Lung (tissue), 12 donors: ENCODE data around the gene PUDP. TPM values are rescaled to one million over a fixed set of nuclear protein-coding genes. Genes with fewer than 3 reads are reported as not detected.

Source experiments
- ATAC-seq: fragments of 200-7000 bp; cut with Tn5 transposase; one replicate; pipeline ENCODE4 v1.9.1; 2020; ENCODE audit warnings: moderate number of reproducible peaks; ENCODE audit not compliant: insufficient read depth, low FRiP score
- DNase-seq, 3 donors: peaks; one replicate each; pipeline ENCODE4 v3.0.0-alpha.2; 2013 to 2017
- H3K27ac ChIP-seq, 2 donors: one replicate each; pipeline ENCODE4 v1.5.1; 2013; ENCODE audit warnings: mild to moderate bottlenecking in 2 of 2, moderate library complexity in 2 of 2, control low read depth in 1 of 2, inconsistent platforms in 1 of 2, low read depth in 1 of 2, low read length in 1 of 2
- H3K27me3 ChIP-seq, 3 donors: one replicate each; pipeline ENCODE4 v1.5.1; 2013; ENCODE audit warnings: low read length in 2 of 3; ENCODE audit not compliant: control insufficient read depth in 3 of 3, insufficient read depth in 3 of 3
- H3K36me3 ChIP-seq, 4 donors: one replicate each; pipeline ENCODE4 v1.5.1; 2013; ENCODE audit warnings: low read length in 4 of 4, mild to moderate bottlenecking in 1 of 4, moderate library complexity in 1 of 4; ENCODE audit not compliant: control insufficient read depth in 4 of 4, insufficient read depth in 4 of 4
- H3K4me1 ChIP-seq, 5 donors: one replicate each; pipeline ENCODE4 v1.5.1; 2013; ENCODE audit warnings: low read length in 5 of 5, mild to moderate bottlenecking in 2 of 5, moderate library complexity in 1 of 5; ENCODE audit not compliant: control insufficient read depth in 5 of 5, insufficient read depth in 5 of 5
- H3K4me3 ChIP-seq: one replicate; pipeline ENCODE4 v1.5.1; 2013; ENCODE audit warnings: mild to moderate bottlenecking, control low read depth, moderate library complexity
- H3K9ac ChIP-seq, 2 donors: one replicate each; pipeline ENCODE4 v1.5.1; 2013; ENCODE audit warnings: low read length in 2 of 2, control low read depth in 1 of 2; ENCODE audit not compliant: insufficient read depth in 1 of 2
- H3K9me3 ChIP-seq, 4 donors: one replicate each; pipeline ENCODE4 v1.5.1; 2013; ENCODE audit warnings: low read length in 3 of 4, mild to moderate bottlenecking in 1 of 4, moderate library complexity in 1 of 4; ENCODE audit not compliant: control insufficient read depth in 4 of 4, insufficient read depth in 3 of 4
- WGBS, 2 donors: extraction: QIAGEN DNeasy Blood & Tissue Kit; methylation state at CpG; one replicate each; pipeline ENCODE4 v1.1.7; 2013; 5-methylcytosine and 5-hydroxymethylcytosine counted together
- polyA plus RNA-seq, 2 donors: library from polyadenylated mRNA; stranded (reverse); fragments of 200-250 nt; gene quantifications; one replicate each; pipeline ENCODE4 v1.2.1, GENCODE V29; 2013
- total RNA-seq, 2 donors: library from RNA; depleted of rRNA in 1 of 2; stranded (reverse); fragments of >200 nt in 1 of 2; gene quantifications; one replicate each; pipeline ENCODE4 v1.2.1, GENCODE V29; 2014 to 2021
- TF ChIP-seq, protein P1 (sequence below): IDR thresholded peaks from 2 replicates; pipeline ENCODE4 v1.5.1; 2012; ENCODE audit warnings: mild to moderate bottlenecking; ENCODE audit errors: control extremely low read depth, extremely low read depth
- donor health status: control.
- donor health status: control.
- donor health status: Bipolar disorder and iron deficiency.
- donor health status: healthy.
- donor health status: DM: yes; HTN: yes; CAD: no.

Gene PUDP
- total and polyA plus RNA-seq, 4 donors = 12.1 to 24.5 (median 15.0) TPM

DNA sequence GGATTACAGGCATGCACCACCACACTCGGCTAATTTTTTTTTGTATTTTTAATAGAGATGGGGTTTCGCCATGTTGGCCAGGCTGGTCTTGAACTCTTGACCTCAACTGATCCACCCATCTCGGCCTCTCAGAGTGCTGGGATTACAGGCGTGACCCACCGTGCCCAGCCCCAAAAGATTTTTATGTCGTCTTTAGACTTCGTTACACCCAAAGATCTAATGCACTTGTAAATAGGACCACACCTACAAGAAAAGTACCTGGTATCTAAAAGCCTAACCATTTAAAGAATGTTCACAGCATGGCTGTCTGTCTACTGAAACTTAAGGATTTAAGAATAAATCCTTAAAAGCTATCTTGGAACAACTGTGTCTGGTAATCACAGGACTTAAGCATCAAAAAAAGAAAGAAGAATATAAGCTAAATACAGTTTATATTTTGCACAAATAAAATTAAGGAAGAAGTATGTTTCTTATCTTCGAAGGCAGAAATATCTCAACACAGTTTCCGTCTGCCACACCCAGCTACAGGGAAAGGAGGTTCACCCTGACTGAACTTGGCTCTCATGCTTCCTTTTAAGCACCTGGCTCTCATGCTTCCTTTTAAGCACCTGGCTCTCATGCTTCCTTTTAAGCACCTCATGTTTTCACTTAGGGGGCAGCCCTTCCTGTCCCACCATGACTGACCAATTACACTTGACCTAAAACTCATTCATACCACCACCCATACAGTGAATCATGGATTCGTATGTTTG, 92.4 kb downstream of the PUDP start:
- peak overlapping the region in 1 of 2 donors; percentile 61 for H3K27ac ChIP-seq
- TF ChIP-seq, protein P1, sequence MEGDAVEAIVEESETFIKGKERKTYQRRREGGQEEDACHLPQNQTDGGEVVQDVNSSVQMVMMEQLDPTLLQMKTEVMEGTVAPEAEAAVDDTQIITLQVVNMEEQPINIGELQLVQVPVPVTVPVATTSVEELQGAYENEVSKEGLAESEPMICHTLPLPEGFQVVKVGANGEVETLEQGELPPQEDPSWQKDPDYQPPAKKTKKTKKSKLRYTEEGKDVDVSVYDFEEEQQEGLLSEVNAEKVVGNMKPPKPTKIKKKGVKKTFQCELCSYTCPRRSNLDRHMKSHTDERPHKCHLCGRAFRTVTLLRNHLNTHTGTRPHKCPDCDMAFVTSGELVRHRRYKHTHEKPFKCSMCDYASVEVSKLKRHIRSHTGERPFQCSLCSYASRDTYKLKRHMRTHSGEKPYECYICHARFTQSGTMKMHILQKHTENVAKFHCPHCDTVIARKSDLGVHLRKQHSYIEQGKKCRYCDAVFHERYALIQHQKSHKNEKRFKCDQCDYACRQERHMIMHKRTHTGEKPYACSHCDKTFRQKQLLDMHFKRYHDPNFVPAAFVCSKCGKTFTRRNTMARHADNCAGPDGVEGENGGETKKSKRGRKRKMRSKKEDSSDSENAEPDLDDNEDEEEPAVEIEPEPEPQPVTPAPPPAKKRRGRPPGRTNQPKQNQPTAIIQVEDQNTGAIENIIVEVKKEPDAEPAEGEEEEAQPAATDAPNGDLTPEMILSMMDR = no peak
- no peak overlapping the region for H3K9ac ChIP-seq
- DNase-seq (no peak), ATAC-seq (peak; percentile 51)
- WGBS, 2 donors = 72 to 80% methylated on average over 10 of the region's 10 CpGs
- no peaks in the 10 kb centered on the region for H3K27me3 ChIP-seq
- peaks cover 0 to 23% (median 0%) of the 10 kb centered on the region in 4 donors for H3K36me3 ChIP-seq
- peaks cover 0 to 2% (median 0%) of the 10 kb centered on the region in 5 donors for H3K4me1 ChIP-seq
- H3K4me3 ChIP-seq = no peak overlapping the region
- peaks cover 0 to 2% (median 0%) of the 10 kb centered on the region in 4 donors for H3K9me3 ChIP-seq

DNA sequence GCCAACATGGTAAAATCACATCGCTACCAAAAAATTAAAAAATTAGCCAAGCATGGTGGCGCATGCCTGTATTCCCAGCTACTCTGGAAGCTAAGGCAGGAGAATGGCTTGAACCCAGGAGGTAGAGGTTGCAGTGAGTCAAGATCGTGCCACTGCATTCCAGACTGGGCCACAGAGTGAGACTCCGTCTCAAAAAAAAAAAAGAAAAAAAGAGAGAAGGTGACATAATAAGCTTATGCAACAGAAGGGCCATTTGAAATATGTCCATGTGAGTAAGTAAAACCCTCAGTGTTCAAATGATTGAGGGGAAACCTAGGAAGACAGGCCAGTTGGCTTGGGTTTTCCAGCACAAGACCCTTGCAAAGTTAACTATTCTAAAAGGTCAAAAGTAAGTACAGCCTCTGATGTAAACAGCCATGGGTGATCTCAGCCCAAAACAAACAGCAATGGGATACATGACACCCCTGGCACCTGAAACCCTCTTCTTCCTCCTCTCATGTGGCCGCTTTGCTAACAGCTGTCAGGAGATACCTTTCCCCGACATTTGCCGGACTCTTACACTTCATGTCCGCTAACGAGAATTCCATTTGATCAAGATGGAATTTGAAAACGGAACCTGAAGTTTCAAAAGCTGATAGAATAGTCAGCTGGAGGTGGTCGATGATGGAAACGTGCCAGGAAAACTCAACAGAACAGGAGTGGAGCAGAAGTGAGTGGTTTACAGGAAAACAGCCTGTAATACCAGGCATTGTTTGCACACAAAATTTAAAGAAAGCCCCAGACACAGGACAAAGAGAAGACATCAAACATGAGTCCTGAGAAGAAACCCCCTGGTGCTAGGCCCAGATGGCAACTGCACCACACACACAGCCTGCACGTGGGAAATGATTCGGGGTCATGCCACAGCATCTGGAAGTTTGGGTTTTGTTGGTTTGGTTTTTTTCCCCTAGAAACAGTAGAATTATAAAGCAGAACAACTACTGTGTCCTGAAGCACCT, 93.4 kb downstream of the PUDP start:
- H3K9me3 ChIP-seq = peaks cover 0 to 2% (median 0%) of the 10 kb centered on the region in 4 donors
- ATAC-seq (no peak), DNase-seq (no peak)
- peaks cover 0 to 4% (median 0%) of the 10 kb centered on the region in 3 donors for H3K27me3 ChIP-seq
- WGBS, 2 donors = 86 to 89% methylated on average over 14 of the region's 14 CpGs
- peaks cover 0 to 2% (median 0%) of the 10 kb centered on the region in 5 donors for H3K4me1 ChIP-seq
- no peak overlapping the region for H3K27ac ChIP-seq
- H3K36me3 ChIP-seq = peaks cover 0 to 24% (median 3%) of the 10 kb centered on the region in 4 donors
- H3K9ac ChIP-seq = no peak overlapping the region
- H3K4me3 ChIP-seq = no peak overlapping the region
- TF ChIP-seq, protein P1 = no peak

DNA sequence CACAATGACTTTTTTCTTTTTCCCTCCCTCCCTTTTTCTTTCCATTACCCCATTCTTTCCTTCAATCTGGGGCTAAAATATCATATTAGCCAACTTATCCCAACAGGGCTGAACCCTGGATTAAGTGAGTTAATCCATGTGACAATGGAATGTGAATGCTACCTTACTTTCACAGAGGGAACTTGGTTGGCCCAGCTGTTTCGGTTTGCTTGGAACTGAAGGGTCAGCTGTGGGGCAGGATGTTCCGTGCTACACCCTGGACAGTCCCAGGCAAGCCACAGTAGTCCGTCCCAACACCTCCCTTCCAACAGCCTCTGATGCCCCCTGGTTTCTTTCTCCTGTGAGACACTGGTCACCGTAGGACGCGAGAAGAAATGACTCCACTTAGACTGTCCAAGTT, 95.4 kb downstream of the PUDP start:
- Histone ChIP-seq H3K9ac (no peak overlapping the region), H3K9me3 (peaks cover 0 to 2% (median 0%) of the 10 kb centered on the region in 4 donors), H3K4me3 (no peak overlapping the region), H3K36me3 (peaks cover 0 to 20% (median 3%) of the 10 kb centered on the region in 4 donors), H3K27ac (no peak overlapping the region), H3K4me1 (peaks cover 0 to 2% (median 0%) of the 10 kb centered on the region in 5 donors), H3K27me3 (peaks cover 0 to 9% (median 0%) of the 10 kb centered on the region in 3 donors)
- DNase-seq (no peak), ATAC-seq (no peak)
- TF ChIP-seq, protein P1 = no peak
- 95 to 97% methylated on average over 6 of the region's 6 CpGs for WGBS, 2 donors
